ENCODE data around the gene GOT1.

- no peak for TF ChIP-seq CTCF (IDR thresholded peaks at IDR 0.05 in 4 of 5, conservative IDR thresholded peaks at IDR 0.05 in 1 of 5)
- TF ChIP-seq POLR2A (IDR thresholded peaks at IDR 0.05) = no peak
Measured at GRCh38 chr10:99429517-99430095, 818 bp downstream of the GOT1 start.

Data from gastrocnemius medialis (tissue), 4 donors.